Activated CD8-positive, alpha-beta memory T cell treated with anti-CD3 and anti-CD28 coated beads, Interleukin-2, amount 50 U/mL, for 24 hours (primary cell): Measurements from ENCODE around the gene AUTS2.

Experiments used
- DNase-seq: peaks from one replicate; pipeline ENCODE4 v3.0.0-alpha.2; 2020; ENCODE audit errors: extremely low read depth

Gene AUTS2

DNA sequence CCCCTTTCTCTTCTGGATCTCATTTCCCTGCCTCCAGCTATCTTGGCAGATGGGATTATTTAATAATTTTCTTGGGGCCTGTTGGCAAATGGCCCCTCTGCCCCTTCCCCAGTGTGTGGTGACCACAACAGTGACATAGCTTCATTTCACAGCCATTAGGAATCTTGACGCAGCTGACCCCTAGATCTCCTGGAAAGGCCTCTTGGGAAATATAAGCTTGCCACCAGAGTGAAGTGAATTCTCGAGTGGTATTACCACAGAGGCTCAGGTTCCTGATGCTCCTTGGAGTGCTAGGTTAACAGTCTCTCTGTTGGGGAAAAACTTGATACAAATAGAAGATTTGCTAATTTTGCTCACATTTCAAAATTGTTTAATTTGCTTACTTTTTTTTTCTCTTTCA, 57.8 kb downstream of the AUTS2 start:
- DNase-seq, result no peak

DNA sequence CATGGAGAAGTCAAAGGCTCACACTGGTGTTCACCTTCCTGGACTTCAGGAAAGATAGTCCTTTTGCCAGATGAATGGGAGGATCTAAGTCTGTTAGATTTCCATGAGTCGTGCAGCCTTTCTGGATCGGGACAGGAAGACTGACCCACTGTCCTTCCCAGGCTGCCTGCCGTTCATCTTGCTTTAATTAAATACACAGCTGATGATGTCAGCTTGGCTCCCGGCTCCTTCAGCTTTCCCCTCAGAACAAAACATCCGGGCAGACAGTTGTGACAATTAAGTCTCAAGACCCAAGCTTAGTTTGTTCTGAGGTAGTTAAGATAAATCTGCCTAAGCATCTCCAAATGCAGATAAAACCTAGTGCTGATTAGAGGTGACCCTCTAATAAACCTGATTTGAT, 58.6 kb downstream of the AUTS2 start:
- DNase-seq, result no peak

DNA sequence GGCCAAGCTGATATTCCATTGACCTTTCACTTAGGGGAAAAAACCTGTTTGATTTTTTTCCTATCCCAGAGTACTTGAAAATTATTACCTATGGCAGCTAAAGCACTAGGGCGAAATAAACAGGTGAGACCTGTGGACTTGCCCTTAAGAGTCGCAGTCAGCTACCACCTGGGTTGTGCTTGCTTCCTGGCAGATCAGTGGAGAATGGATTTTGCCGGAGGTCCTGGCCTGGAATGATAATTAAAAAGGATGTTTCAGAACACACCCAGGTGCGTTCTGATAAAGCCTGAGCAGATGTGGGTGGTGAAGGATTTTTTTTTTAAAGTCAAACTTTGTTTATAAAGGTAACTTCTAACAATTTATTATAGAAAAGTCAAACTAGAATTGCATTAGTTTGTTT, 59.1 kb downstream of the AUTS2 start:
- DNase-seq, result no peak

- DNase-seq, result no peak
These were observed 59.7 kb downstream of the AUTS2 start for GRCh38 chr7:69657985-69658384.

DNA sequence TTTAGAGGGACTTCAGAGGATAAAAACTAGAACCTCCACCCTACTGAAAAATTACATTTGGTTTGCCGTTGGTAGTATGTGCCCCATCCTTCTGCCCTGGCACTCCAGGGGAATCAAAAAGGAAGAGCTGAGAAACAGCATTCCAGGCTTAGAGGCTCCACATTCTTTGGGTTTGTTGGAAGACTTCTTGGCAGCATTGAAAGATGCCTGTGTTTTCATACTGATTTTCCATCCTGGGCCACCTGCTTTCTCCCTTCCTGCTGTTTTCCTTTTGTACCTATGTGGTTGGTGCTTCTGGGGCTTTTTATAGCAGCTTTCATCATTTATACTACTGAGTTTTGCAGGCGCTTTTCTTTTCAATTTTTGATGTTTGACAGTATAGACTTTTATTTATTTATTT, 61.7 kb downstream of the AUTS2 start:
- DNase-seq, result no peak

GRCh38 chr7:69661342-69661741, 63.1 kb downstream of the AUTS2 start:
- DNase-seq, result no peak

GRCh38 chr7:69663911-69664832, 65.9 kb downstream of the AUTS2 start:
- DNase-seq, result no peak

DNA sequence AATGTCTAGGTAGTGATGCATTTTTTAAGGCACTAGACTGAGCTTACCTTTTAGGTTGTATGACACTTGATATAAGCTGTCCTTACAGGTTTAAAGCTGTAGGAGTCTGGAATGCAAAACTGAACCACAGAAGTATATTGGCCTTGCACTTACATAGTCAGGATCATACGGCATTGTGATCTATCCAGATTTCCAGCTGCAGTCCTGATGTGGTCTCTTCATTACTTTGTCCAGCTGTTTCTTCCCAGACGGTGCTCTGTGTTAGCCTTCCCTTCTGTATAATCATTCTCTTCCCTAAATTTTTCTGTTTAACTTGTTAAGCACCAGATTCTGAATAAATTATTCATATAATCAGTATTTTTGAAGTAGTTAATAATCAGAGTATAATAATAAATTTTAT, 67.1 kb downstream of the AUTS2 start:
- DNase-seq, result no peak

GRCh38 chr7:69668339-69668870, 70.1 kb downstream of the AUTS2 start:
- no peak for DNase-seq

DNA sequence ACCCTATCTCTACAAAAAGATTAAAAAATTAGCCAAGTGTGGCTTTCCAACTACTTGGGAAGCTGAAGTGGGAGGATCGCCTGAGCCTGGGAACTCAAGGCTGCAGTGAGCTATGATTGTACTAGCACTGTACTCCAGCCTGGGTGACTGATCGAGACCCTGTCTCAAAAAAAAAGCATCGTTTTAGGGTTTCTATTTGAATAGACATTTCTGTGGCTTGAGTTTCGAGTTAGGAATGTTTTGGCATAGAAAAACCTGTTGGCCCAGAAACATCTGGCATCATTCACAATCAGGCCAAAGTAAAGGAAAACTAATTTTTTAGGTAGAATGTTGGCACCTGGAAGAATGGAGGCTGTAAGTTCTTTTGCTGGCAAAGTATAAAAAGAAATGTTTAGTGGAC, 72.4 kb downstream of the AUTS2 start:
- no peak for DNase-seq

DNA sequence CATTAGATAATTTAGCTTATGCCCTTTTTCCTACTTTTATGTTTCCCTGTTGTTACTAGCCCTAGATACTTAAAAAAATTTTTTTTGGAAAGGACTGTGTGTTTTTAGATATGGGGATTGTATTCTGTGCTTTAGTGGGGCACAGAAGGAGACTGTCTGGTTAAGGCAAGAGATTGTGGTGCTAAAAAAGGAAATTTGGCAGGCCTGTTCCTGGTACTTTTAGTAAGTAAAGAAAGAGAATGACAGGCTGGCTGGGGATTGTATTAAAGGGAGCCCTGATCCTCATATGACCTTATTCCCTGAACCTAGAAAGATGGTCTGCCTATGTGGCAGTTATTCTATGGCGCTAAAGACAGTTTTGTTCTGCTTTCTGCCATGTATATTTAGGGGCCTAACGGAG, 74.8 kb downstream of the AUTS2 start:
- DNase-seq, result no peak

GRCh38 chr7:69674701-69675182, 76.5 kb downstream of the AUTS2 start:
- DNase-seq, result no peak

GRCh38 chr7:69676247-69676646, 78.0 kb downstream of the AUTS2 start:
- no peak for DNase-seq

DNA sequence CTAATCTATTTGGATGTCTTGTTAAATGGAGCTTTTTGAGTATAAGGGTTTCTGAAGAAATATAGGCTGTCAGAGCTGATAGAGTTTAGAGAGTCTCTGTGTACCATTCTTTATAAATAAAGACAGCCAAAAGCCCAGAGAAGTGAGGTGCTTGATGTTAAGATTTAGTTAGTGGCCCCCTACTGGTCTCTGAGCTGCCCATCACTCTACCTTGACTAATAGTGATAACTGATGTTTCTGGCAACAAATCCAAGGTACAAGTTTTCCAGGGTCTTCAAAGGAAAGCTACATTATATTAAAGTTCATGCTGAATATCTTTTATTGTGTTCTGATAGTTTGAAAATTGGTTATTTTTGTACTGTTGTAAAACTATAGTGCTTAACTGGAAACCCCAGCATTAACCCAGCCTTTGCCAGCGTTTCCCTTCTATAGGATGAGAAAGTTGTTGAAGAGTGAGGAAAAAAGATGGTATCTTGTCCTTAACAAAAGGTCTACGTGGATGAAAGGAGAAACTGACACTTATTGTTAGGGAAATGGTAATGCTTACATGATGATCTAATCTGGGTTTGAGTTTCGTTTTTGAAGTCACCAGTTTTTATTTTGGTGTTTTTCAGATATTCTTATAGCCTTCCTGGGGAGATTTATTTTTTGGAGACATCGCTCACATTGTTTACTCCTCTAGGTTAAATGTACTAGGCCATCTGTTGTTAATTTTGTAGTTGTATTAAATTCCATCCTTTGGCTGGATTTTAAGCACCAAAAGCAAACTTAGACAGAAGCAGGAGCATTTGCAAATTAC, 79.0 kb downstream of the AUTS2 start:
- DNase-seq, result no peak

DNA sequence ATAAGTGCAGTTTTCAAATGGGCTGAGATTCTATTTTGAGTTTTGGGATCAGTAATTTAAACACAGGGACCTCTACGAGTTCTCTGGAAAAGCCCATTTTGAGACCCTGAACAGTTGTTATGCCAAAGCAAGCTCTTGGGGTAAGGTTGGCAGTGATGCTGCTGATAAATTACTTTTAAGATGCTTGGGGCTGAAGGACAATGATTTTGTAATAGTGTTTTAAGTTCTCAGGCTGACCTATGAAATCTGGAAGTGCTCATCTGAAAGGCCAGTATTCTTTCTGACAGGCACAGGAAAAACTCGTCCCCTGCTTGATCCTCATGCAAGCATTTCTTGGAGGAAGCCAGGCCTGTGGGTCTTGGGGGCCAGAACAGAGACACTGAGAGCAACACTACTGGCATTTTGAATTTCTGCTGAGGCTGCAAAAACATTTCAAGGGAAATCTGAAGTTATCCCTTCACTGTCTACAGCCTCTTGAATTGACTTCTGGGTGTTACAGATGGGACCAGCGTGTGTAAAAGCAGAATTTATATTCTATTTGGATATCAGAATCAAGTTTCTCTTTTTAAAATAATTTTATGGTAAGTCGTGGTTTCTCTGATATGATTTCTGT, 79.7 kb downstream of the AUTS2 start:
- DNase-seq, result no peak

DNA sequence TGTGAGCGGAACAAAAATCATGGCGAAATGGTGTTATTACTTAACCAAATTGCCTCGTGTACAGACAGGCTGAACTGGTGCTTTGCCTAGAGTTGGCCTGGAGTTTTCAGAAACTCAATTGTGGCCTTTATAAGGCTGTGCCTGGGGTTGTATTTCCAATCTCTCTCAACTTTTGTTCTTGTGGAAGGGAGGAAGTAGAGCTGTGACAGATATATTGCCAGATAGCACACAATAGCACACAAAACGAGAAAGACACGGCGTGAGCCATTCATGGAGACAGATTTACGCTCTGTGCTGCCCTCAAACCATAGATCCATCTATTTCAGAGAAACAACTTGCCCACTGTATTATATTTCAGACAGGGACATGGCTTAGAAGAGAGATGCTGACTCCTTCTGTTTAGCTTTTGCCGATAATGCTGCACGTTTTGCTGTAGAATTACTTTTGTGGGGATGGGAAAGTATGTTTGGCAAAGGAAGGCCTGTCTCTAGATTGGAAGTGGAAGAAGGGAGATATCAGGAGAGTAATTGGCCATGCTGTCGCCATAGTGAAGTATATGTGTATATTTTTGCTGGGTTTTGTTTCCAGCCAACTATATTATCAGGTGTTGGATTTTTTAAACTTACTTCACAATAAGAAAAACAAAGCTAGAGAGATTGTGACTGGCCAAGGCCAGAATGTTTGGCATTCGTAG, 80.4 kb downstream of the AUTS2 start:
- DNase-seq, result no peak

DNA sequence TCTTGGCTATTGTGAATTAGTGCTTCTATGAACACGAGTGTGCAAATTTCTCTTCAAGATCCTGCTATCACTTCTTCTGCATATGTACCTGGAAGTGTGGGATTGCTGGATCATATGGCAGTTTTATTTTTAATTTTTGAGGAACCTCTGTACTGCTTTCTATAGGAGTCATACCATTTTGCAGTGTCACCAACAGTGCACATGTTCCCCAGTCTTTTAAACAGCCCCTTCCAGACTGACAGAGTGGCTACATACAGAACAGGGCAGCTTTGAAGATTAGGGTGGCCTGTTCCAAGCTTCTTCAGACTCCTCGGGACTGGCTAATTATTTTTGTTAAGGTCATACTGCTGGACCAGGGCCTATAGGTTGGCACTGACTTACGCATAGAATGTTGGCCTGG, 82.9 kb downstream of the AUTS2 start:
- DNase-seq, result no peak

DNA sequence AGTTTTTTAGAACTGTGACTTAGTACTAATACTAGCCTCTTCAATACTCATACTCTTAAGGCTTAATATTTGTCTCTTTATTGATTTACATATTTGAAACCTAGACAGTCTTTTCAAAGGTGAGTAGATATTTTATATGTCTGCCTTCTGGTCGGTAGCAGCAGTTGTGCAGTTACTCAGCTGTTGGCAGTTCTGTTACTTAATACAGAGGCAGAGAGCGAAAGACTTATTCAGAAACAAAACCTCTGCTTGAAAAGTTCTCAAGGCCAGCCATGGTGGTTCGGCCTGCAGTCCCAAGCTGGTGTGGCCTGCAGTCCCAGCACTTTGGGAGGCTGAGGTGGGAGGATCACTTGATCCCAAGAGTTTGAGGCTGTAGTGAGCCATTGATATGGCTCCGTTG, 84.2 kb downstream of the AUTS2 start:
- DNase-seq, result no peak

- no peak for DNase-seq
These were observed 84.7 kb downstream of the AUTS2 start for GRCh38 chr7:69683002-69683401.

DNA sequence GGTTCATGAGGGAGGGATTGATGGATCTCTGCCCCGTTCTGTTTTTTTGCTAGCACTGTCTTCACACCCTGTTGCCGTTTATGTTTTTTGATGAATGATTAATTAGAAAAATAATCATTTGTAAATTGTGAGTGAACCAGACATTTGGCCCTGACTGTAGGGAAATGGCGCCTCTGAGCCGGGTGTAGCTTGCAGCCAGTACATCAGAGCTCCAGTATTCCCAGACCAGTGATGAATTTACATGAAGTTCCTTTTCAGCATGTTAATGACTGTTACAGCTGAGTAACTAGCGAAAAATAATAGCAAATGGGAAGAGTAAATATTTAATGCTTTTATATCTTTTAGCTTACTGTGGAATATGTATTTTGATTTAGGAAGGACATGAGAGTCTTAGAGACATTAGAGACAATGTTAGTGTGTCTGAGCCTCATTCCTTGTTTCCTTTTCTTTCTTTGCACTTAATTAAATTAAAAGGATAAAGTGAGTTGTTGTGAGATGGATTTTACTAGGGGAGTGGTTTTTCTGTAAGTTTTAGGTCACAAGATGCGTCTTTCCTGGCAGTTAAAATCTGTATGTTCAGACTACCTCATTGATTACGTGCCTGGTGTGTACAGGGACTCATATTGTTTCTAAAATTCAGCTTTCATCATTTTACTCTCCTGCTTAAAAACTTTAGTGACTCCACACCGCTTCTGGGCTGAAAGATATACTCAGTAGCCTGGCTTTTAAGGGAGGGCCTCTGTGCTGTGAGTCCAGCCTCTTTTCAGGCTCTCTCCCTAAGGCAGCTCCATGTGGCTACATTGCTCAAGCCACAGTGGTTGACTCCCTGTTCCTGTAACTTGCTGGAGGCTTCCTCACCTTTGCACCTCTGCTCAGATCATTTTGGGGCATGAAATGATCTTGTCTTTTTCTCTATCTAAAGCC, 86.4 kb downstream of the AUTS2 start:
- DNase-seq, result no peak

DNA sequence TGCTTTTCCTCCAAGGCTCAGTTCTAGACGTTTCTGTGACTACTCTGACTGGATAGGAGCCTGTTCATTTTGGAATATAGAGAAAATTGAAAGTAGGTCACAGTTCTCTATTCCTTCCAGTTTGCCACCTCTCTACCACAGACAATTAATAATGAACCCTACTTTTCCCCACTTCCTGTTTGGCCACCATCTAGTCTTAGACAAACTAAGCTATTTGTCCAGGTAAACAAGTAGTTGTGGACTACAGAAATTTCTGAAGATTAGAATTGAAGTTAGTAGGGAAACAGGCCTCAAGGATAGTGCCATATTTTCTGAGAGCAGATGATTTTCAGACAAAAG, 87.0 kb downstream of the AUTS2 start:
- DNase-seq, result no peak
